ENCODE measurements around the gene USP50.
"Not testable (repeated sequence)": the region's sequence is repeated elsewhere in the genome, so short reads cannot be mapped to it uniquely, and the experiment has no call there.

Gene USP50

DNA sequence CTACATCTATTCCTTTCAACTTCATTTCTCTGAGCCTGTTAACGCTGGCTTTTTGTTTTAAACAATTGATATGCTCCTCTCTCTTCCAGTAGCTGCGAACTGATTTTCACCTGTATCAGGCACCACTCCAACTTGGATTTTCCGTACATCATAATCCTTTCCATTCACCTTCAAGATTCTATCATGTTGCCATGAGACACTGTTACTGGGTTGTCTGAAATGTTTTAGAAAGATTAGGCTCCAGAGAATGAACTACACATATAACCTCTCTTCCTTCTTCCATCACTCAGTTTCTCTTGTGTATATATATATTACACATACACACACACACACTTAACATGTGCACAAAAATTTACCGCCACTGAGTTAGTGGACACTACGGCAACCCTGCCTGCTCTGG is at the start of gene USP50:
TSS of gene USP50 (minus strand) at position 101 of the 400 bp plus-strand sequence. CDS start 141 bp downstream, outside the sequence.
- DNase-seq (ENCODE audit: low read depth): no peak

DNA sequence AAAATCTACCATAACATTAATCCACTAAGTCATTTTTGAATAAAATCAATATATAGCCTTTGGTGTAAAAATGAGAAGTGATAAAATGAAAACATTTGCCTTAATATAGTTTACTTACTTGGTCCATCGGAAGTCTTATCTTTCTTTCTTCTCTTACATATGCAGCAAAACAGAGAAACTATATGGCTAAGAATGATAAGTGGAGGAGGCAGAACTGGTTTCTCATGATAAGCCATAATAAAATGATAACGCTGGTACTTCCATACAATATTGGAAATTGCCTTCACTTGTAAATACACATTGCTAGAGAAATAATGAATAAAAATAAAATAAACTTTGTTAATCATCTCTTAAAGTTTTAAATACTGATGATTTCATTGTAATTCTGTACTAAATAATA is 47.8 kb upstream of the USP50 start:
- no peak for DNase-seq (ENCODE audit: low read depth)

DNA sequence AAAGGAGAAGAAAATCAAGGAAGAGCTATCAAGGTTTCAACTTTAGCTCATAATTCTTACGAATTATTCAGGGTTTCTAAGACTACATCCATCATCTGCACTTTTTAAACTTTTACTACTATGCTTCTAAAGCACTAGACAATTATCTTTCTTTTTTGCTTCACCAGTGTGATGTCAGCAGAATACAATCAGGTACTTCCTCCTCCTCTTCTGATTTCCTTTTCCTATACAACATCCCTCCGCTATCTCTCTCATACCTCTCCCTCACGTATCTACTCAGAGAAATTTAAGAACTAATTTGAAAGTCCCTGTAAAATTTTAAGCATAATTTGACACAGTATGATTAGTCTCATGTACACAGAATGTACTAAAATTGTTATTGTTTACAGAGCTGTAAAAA is 47.3 kb upstream of the USP50 start:
- no peak for DNase-seq (ENCODE audit: low read depth)

DNA sequence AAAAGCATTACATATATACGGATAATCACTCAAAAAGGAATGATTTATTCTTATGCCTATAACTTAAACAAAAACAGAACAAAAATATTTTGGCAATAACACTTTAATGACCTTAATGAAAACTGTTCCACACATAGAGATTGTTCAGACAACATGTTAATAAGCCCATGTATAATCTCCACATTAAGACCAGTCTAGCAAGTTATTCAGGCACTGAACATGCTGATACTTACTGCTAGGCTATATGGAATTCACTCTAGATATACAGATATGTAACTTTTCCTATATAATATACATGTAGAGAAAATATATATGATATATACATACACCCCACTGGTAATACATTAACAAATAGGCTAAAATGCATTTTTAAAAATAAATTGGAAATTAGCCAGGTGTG is 43.8 kb upstream of the USP50 start:
- no peak for DNase-seq (ENCODE audit: low read depth)

DNA sequence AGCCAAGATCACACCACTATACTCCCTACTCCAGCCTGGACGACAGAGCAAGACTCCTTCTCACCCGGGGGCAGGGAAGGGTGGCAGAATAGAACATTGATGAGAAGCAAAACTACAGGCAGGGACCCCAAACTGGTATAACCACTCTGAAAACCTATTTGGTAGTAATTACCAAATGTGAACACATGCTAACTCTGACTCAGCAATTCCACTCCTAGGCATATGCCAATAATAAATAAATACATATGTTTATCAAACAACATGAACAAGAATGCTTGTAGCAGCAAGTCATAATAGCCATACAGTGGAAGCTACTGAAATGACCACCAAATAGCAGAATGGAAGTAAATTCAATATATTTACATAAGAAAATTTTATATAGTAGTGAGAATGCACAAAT is 31.0 kb upstream of the USP50 start:
- DNase-seq (ENCODE audit: low read depth): no peak

DNA sequence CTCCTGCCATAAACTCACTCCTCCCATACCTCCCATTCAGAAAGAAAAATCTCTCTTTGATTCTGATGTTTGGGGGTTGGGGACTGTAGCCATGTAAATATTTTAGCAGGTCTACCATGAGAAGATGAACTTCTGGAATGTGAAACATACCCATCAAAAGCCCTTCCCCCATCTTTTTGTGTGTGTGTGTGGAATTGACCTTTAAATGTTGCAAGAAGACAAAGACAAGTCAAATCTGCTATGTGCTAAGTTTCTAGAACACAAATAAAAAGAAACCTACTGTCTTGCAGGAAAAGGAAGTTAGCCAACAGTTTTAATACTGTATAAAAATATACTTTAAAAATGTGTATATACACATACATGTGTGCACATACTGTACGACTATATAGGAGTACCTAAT is 29.7 kb upstream of the USP50 start:
- DNase-seq (ENCODE audit: low read depth): no peak

DNA sequence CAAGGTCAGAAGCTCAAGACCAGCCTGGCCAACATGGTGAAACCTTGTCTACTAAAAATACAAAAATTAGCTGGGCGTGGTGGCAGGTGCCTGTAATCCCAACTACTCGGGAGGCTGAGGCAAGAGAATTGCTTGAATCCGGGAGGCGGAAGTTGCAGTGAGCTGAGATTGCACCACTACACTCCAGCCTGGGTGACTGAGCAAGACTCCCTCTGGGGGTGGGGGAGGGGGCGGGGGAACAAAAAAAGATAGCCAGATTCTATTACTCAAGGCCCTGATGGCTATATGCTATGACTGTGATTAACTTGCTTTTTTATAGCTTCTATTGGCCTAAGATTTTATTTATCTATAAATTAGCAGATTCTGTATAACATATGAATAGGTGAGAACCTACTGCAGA is 27.4 kb upstream of the USP50 start:
- not testable (repeated sequence) for DNase-seq (ENCODE audit: low read depth)

DNA sequence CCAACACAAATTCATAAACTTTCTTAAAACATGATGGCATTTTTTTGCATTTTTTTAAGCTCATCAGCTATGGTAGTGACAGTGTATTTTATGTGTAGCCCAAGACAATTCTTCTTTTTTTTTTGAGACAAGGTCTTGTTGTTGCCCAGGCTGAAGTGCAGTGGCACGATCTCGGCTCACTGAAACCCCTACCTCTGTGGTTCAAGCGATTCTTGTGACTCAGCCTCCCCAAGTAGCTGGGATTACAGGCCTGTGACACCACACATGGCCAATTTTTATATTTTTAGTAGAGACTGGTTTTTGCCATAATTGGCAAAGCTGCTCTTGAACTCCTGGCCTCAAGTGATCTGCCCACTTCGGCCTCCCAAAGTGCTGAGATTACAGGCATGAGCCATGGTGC is 17.3 kb upstream of the USP50 start:
- no peak for DNase-seq (ENCODE audit: low read depth)

DNA sequence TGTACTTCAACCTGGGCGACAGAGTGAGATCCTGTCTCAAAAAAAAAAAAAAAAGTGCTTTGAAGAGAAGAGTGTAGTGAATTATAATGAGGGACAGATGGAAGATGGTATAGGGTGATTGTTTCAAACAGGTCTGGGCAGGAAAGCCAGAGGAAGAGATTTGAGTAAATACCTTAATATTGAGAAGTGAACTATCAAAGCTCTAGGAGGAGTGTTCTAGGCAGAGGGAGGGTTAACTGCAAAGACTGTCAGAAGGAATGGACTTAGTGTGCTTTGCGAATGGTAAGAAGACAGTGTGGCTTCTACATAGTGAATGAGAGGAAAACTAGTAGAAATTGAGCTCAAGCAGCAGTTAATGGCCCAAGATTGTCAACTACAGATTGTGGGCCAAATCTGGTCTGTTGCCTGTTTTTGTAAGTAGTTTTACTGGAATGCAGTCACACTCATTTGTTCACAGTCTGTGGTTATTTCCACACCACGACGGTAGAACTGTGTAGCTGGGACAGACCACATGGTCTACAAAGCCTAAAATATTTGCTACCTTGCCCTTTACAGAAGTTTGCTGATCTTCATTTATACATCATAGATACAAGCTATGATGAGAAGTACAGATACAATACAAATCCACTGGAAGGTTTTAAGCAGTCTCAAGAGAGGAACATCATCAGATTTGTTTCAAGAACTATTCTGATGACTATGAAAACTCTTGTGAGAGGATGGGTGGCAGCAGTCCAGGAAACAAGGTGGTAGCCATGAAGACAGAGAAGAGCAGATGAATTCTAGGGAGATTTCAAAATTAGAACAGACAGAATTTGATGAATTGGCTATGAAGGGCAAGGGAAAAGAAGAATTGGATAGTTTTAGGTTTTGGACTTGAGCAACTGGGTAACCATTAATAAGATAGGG is 16.5 kb upstream of the USP50 start:
- no peak for DNase-seq (ENCODE audit: low read depth)

DNA sequence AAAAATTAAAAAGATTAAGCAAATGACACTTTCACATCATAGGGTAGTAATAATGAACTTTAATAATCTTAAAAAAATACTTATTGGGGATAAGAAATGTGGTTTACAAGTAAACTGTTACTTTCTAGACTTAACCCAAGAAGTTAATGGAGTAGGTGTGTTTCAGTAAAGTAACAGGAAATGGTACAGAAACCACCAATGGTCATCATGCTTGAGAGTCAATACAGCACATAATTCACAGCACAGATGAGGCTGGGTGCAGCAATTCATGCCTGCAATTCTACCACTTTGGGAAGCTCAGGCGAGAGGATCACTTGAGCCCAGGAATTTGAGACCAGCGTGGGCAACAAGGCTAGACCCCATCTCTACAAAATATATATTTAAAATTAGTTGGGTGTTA is 11.5 kb upstream of the USP50 start:
- no peak for DNase-seq (ENCODE audit: low read depth)

DNA sequence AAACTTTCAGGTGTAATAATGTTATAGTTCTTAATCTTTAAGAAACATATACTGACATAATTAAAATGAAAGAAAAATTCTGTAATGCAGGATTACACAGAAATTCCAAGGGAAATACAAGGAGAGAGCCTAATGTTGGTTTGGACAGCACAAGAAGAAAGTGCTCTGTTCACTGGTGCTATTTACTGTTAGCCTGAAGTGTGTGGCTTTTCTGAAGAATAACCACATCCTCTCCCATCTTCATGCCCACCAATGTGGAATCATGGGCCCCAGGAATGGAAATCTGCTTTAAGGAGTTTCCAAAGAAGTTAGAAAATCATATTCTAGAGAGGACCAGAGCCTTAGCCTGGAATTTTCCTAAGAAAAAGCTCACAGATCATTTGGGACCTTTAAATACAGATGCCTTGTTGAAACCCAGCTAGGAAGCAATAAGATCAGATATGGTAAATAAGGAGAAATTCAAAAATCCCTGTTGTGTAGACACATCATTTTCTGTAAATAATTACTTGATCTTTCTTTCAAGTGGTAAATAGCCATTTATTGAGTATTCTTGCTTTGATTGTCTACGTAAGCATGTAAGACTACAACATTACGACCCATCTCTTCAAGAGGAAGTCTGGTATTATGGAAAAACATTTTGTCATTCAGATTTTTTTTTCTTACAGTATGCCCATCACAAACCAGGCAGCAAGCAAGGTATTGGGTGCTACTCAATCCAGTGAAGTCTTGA is 10.3 kb upstream of the USP50 start:
- no peak for DNase-seq (ENCODE audit: low read depth)

DNA sequence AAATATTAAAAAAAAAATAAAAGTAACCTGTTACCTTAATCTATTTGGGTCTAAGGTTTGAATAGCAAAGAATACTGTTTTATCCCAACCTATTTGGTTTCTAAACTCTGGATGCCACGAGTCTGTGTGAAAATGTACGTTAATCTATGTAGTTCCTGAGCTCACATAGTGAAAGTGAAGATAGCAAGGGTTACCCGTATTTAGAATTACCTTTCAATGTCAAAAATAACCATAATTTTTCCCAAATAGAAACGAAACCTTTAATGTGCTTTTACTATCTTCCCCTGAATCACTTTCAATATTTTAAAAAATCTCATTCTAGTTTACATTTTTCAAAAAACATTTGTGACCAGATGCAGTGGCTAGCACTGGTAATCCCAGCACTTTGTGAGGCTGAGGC is 5.8 kb upstream of the USP50 start:
- no peak for DNase-seq (ENCODE audit: low read depth)

DNA sequence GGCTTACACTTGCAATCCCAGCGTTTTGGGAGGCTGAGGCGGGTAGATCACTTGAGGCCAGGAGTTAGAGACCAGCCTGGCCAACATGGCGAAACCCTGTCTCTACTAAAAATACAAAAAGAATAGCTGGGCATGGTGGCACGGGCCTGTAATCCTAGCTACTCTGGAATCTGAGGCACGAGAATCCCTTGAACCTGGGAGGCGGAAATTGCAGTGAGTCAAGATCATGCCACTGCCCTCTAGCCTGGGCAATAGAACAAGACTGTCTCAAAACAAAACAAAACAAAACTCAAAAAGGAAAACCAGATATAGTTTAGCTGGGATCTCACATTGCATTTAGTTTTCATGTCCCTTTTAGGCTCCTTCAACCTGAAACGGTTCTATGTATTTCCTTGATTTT is 2.9 kb upstream of the USP50 start:
- no peak for DNase-seq (ENCODE audit: low read depth)

DNA sequence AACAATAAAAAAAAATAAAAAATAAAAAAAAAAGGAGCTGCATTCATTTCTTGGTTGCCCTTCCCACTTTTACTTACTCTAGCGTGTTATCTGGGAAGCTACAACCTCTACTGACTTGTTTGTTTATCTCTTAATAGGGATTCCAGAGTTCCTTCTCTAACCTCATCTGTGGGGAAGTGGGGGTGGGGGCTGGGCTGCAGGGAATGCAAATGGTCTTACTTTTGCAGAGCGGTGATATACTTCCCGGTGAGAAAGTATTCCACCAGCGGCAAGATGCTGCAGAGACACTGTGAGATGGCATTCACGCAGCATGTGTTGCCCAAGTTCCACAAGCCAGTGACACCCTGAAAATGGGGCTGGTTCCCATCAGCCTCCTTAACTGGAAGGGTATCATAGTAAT is 2.1 kb downstream of the USP50 start:
- no peak for DNase-seq (ENCODE audit: low read depth)

DNA sequence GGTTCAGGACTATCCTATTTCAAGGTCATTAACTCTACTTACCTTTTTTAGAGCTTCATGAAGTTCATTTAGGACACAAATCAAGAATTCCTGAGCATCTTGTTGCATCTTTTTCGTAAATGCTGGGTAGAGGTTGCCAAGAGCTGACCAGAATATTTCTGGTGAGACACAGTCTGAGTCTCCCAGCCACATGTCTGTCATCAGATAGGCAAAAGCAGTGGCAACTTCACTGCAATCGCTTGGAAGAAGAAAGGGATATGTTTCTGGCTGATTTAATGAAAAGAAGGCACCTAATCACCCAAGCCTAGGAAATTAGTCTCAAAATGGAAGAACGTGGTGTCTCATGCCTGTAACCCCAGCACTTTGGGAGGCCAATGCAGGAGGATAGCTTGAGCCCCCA is 2.9 kb downstream of the USP50 start:
- no peak for DNase-seq (ENCODE audit: low read depth)

DNA sequence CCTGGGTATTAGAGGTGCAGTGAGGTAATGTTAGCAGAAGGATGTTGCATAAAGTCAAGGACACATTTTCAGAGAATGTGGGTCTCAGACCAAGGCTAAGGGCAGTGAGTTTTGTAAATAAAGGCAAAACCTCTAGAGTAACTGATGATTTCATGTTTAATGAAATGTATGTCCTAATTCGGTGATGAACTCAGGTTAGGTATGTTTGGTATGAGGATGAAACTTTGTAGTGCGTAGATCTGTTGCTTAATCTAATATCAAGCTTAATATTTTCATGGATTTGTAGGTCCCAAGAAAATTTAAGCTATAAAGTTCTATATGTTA is 3.6 kb downstream of the USP50 start:
- no peak for DNase-seq (ENCODE audit: low read depth)

DNA sequence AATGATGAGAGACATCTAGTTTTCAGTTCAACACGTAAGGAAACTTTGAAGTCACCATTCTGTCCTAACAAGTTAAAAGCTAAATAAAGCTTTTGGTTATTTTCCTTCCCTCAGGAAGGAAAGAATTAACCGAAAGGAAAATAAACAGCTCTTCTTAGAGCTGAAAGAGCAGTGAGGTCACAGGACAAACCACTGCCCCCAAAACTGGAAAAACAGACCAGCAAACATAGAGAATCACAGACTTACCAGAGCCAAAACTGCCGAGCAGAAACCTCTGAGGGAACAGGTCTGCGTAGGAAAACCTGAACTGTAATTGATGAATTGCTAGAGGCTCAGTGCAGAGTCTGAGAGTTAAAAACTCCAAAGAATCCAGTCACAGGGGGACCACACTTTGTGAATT is 14.7 kb downstream of the USP50 start:
- DNase-seq (ENCODE audit: low read depth): no peak

DNA sequence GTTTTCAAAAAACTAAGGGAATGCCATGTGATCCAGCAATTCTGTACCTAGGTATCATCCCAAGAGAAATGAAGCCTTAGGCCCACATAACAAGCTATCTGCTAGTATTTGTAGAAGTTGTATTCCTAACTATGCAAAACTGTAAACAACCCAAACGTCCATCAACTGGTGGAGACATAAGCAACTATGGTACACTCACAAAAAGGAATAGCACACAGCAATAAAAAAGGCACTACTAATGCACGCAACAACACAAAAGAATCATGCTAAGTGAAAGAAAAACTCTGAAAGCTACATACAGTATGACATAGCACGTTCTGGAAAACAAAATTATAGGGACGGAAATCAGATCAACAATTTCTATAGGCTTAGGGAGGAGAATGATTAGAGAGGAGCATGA is 15.3 kb downstream of the USP50 start:
- DNase-seq (ENCODE audit: low read depth): no peak

DNA sequence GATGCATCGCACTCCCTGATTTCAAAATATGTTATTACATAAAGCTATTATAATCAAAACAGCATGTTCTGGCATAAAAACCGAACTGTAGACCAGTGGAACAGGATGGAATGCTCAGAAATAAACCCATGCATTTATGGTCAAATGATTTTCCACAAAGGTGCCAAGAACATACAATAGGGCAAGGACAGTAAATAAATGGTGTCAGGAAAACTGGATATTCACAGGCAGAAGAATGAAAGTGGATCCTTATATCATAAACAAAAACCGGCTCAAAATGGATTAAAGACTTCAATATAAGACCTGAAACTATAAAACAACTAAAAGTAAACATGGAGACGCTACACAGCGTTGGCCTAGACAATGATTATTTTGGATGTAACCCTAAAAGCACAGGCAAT is 22.6 kb downstream of the USP50 start:
- DNase-seq (ENCODE audit: low read depth): no peak

DNA sequence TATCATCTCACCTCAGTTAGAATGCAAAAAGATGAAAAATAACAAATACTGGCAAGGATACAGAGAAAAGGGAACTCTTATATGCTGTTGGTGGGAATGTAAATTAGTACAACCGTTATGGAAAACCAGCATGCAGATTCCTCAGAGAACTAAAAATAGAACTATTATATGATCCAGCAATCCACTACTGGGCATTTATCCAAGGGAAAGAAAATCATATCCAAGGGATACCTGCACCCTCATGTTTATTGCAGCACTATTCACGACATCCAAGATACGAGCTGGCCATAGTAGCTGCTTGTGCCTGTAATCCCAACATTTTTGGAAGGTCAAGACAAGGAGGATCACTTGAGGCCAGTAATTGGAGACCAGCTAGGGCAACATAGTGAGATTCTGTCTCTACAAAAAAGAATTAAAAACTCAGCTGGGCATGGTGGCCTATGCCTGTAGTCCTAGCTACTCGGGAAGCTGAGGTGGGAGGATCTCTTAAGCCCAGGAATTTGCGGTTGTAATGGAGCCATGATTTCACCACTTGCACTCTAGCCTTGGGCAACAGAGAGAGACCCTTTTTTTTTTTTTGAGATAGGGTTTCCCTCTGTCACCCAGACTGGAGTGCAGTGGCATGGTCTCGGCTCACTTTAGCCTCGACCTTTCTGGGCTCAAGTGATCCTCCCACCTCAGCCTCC is 26.6 kb downstream of the USP50 start:
- no peak for DNase-seq (ENCODE audit: low read depth)

DNA sequence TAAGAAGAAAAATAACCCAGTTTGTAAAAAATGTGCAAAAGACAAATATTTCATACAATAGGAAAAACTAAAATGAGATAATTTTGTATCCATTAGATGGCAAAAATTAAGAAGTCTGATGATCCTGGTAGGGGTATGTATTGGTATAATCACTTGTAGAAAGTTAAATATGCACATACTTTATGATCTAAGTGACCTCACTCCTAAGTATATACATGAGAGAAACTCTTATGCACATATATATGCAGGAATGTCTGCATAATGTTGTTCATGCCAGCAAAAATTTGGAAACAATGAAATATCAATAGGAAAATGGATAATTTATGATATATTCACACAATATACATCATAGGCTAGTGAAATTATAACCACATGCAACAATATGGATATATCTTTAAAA is 33.5 kb downstream of the USP50 start:
- no peak for DNase-seq (ENCODE audit: low read depth)

DNA sequence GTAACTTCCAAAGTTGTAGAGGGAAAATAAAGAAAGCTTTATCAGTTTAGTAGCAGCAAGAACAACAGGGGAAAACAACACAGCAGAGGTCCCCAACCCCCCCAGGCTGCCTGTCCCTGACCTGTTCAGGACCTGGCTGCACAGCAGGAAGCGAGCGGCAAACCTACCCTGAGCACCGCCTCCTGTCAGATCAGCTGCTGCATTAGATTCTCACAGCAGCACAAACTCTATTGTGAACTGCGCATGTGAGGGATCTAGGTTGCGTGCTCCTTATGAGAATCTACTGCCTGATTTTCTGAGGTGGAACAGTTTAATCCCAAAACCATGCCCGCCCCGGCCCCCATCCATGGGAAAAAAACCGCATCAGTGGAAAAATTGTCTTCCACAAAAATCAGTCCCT is 40.3 kb downstream of the USP50 start:
- DNase-seq (ENCODE audit: low read depth): no peak

DNA sequence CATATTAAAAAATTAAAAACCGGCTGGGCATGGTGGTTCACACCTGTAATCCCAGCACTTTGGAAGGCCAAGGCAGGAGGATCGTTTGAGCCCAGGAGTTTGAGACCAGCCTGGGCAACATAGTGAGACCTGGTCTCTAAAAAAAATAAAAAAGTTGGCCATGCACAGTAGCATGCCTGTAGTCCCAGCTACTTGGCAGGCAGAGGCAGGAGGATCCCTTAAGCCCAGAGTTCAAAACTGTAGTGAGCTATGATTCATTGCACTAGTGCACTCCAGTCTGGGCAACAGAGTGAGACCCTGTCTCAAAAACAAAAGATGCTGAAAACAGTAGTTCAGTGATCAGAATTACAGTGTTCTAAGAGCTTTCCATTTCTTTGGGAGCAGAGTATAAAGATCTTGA is 40.8 kb downstream of the USP50 start:
- DNase-seq (ENCODE audit: low read depth): not testable (repeated sequence)

Data from stimulated activated CD8-positive, alpha-beta memory T cell treated with anti-CD3 and anti-CD28 coated beads, Interleukin-12 subunit alpha, Interleukin-12 subunit beta, amount 100 ng/mL, for 4 hours (primary cell).